ENCODE data around the gene GPC4.

GPC4 gene

DNA sequence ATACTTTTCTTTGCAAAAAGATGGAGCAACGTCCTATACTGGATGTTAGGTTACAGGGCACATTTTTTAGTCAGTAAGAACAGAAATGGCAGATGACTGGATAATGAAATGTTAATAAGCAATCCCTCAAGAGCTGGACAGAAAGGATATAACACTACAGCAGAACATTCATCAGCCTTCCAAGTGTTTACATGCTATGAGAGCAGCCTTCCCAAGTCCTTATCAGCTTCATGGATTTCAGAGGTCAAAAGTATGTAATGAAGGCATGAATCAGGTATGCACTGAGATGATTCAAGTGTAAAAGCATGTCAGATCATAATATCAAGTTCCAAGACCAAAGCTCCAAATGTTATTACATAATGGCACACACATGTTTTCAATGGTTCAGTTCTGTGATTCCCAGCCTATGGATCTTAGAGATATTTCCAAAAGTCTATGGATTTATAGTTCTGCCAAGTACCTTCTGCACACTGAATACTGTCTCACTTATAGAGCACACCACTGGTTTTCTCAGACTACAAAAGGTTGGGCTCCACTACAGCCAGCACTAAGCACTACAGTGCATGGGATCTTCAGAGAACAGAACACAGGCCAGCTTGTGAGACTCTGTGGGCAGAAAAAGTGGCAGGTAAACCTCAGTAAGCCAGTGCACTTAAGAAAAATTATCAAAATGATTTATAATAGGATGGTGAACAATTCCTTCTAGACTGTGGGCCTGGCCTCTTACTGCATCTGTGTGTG, 49.2 kb downstream of the GPC4 start:
- Histone ChIP-seq H3K4me2 (ENCODE audit: low read depth, low read length, poor library complexity, severe bottlenecking) (no peak overlapping the region), H4K20me1 (ENCODE audit: low read depth, low read length) (no peaks in the 10 kb centered on the region), H3K4me3 (ENCODE audit: insufficient read depth, low read length, poor library complexity, severe bottlenecking) (no peak overlapping the region), H3F3A (ENCODE audit: insufficient read depth) (no peaks in the 10 kb centered on the region), H3K9me3 (ENCODE audit: insufficient read depth, low read length) (no peaks in the 10 kb centered on the region), H3K9me2 (replicated peaks; ENCODE audit: insufficient read depth, low read length) (no peaks in the 10 kb centered on the region), H3K79me2 (ENCODE audit: insufficient read depth, low read length) (no peaks in the 10 kb centered on the region), H3K27me3 (ENCODE audit: low read length) (no peaks in the 10 kb centered on the region), H3K36me3 (ENCODE audit: low read length) (no peaks in the 10 kb centered on the region), H2AFZ (ENCODE audit: low read depth, low read length, severe bottlenecking) (no peak overlapping the region), H3K9ac (ENCODE audit: low read length) (no peak overlapping the region), H3K27ac (ENCODE audit: low read depth, low read length) (no peak overlapping the region)
- TF ChIP-seq, protein P1, sequence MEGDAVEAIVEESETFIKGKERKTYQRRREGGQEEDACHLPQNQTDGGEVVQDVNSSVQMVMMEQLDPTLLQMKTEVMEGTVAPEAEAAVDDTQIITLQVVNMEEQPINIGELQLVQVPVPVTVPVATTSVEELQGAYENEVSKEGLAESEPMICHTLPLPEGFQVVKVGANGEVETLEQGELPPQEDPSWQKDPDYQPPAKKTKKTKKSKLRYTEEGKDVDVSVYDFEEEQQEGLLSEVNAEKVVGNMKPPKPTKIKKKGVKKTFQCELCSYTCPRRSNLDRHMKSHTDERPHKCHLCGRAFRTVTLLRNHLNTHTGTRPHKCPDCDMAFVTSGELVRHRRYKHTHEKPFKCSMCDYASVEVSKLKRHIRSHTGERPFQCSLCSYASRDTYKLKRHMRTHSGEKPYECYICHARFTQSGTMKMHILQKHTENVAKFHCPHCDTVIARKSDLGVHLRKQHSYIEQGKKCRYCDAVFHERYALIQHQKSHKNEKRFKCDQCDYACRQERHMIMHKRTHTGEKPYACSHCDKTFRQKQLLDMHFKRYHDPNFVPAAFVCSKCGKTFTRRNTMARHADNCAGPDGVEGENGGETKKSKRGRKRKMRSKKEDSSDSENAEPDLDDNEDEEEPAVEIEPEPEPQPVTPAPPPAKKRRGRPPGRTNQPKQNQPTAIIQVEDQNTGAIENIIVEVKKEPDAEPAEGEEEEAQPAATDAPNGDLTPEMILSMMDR (IDR thresholded peaks at IDR 0.05; ENCODE audit: insufficient read depth, low read length, poor library complexity, severe bottlenecking): no peak
- TF ChIP-seq EZH2phosphoT487 (conservative IDR thresholded peaks at IDR 0.05; ENCODE audit: low read length): no peak

DNA sequence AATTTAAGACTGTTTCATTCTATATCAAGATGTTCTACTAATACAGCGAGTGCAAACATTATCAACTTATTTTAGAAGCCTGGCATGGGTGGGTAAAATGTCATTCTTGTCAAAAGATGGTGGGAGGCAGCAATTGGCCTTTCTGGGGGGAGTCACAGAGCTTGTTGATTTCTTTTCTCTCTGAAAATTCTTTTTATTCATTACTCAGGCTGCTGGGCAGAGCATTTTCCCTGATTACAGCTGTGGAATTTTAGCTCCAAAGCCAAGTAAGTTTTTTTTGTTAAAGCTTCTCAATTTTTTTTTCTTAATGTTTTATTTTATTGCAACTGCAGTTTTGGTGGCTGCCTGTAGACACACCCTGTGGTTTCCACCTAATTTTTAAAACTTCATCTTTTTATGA, 50.4 kb downstream of the GPC4 start:
- Histone ChIP-seq H3K4me2 (ENCODE audit: low read depth, low read length, poor library complexity, severe bottlenecking) (no peak overlapping the region), H3K4me3 (ENCODE audit: insufficient read depth, low read length, poor library complexity, severe bottlenecking) (no peak overlapping the region), H2AFZ (ENCODE audit: low read depth, low read length, severe bottlenecking) (no peak overlapping the region), H3K79me2 (ENCODE audit: insufficient read depth, low read length) (no peaks in the 10 kb centered on the region), H3K36me3 (ENCODE audit: low read length) (no peaks in the 10 kb centered on the region), H3K9me3 (ENCODE audit: insufficient read depth, low read length) (no peaks in the 10 kb centered on the region), H3K9me2 (replicated peaks; ENCODE audit: insufficient read depth, low read length) (no peaks in the 10 kb centered on the region), H3K9ac (ENCODE audit: low read length) (no peak overlapping the region), H3K27ac (ENCODE audit: low read depth, low read length) (no peak overlapping the region), H3F3A (ENCODE audit: insufficient read depth) (no peaks in the 10 kb centered on the region), H3K27me3 (ENCODE audit: low read length) (no peaks in the 10 kb centered on the region), H4K20me1 (ENCODE audit: low read depth, low read length) (no peaks in the 10 kb centered on the region)
- TF ChIP-seq EZH2phosphoT487 (conservative IDR thresholded peaks at IDR 0.05; ENCODE audit: low read length): no peak
- TF ChIP-seq, protein P1 (IDR thresholded peaks at IDR 0.05; ENCODE audit: insufficient read depth, low read length, poor library complexity, severe bottlenecking): no peak

DNA sequence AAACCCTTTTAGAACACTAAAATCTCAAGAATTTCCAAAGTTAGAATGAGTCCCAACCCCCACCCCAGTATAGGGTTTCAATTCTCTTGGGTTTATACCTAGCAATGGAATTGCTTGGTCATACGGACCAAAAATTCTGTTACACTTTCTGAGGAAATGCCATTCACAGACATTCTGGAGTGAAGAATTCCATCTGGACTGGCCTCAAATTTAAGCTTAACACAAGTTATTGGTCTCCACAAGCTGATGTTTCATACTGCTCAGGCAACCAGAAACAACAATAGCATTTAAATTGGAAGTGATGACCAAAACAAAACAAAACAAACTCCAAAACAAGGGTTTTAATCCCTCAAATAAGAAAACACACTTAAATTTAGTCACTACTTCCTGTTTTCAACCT, 51.1 kb downstream of the GPC4 start:
- no peaks in the 10 kb centered on the region for H3K9me2 ChIP-seq (replicated peaks; ENCODE audit: insufficient read depth, low read length)
- TF ChIP-seq EZH2phosphoT487 (conservative IDR thresholded peaks at IDR 0.05; ENCODE audit: low read length): no peak
- TF ChIP-seq, protein P1 (IDR thresholded peaks at IDR 0.05; ENCODE audit: insufficient read depth, low read length, poor library complexity, severe bottlenecking): no peak
- no peaks in the 10 kb centered on the region for H3K27me3 ChIP-seq (ENCODE audit: low read length)
- H3K9me3 ChIP-seq (ENCODE audit: insufficient read depth, low read length): no peaks in the 10 kb centered on the region
- no peaks in the 10 kb centered on the region for H4K20me1 ChIP-seq (ENCODE audit: low read depth, low read length)
- no peaks in the 10 kb centered on the region for H3K79me2 ChIP-seq (ENCODE audit: insufficient read depth, low read length)
- no peak overlapping the region for H3K9ac ChIP-seq (ENCODE audit: low read length)
- no peak overlapping the region for H3K4me2 ChIP-seq (ENCODE audit: low read depth, low read length, poor library complexity, severe bottlenecking)
- H3K4me3 ChIP-seq (ENCODE audit: insufficient read depth, low read length, poor library complexity, severe bottlenecking): no peak overlapping the region
- H3F3A ChIP-seq (ENCODE audit: insufficient read depth): no peaks in the 10 kb centered on the region
- H3K36me3 ChIP-seq (ENCODE audit: low read length): no peaks in the 10 kb centered on the region
- H3K27ac ChIP-seq (ENCODE audit: low read depth, low read length): no peak overlapping the region
- no peak overlapping the region for H2AFZ ChIP-seq (ENCODE audit: low read depth, low read length, severe bottlenecking)

Measured in SU-DHL-6 (cell line).